G401 (cell line): Measurements from ENCODE around the gene ELOVL1. TPM values are rescaled to one million over a fixed set of nuclear protein-coding genes. Genes with fewer than 3 reads are reported as not detected.

Source experiments
- DNase-seq: peaks from one replicate; pipeline ENCODE4 v3.0.0-alpha.2; 2015; ENCODE audit warnings: low spot score
- in situ Hi-C: cut with HindIII; loops from 2 replicates; pipeline ENCODE4 v1.10.0; 2016; ENCODE audit warnings: low sequenced_read_pairs, mixed read lengths
- total RNA-seq: library from RNA; depleted of rRNA; stranded (reverse); fragments of >200 nt; shearing (Covaris generic); gene quantifications from 2 replicates; pipeline ENCODE4 v1.2.3, GENCODE V29; 2014

The ELOVL1 gene
- total RNA-seq, 1 experiment from 2014 or later = 69.7 TPM

DNA sequence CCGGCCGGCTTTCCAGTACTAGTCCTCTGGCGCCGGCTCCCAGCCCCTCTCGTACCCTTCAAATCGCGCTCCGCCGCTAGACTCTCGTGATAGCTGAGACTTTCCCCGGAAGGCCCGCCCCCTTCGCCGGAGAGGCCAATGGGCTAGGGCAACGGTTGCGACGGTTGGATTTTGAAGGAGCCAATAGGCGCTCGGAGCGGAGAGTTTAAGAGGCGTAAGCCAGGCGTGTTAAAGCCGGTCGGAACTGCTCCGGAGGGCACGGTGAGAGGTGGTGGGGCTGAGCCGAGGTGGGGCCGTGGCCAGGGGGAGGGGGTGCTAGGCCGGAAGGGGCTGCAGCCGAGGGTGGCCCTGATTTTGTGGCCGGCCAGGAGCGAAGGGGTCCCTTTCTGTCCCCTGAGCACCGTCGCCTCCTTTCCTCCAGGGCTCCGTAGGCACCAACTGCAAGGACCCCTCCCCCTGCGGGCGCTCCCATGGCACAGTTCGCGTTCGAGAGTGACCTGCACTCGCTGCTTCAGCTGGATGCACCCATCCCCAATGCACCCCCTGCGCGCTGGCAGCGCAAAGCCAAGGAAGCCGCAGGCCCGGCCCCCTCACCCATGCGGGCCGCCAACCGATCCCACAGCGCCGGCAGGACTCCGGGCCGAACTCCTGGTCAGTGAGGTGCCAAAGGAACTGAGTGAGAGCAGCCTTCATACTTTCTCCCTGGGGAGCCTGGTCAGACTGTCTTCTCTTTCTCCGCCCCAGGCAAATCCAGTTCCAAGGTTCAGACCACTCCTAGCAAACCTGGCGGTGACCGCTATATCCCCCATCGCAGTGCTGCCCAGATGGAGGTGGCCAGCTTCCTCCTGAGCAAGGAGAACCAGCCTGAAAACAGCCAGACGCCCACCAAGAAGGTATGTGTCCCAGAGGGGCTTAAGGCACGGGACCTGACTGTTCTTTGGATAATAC is 8.8 kb downstream of the ELOVL1 start, which contains the start of gene CDC20:
Gene CDC20 (plus strand): TSS at position 236 of the 948 bp plus-strand sequence. CDS start 235 bp downstream, at position 471.
- peak; percentile 97 for DNase-seq
- in situ Hi-C loops = no loop called here

DNA sequence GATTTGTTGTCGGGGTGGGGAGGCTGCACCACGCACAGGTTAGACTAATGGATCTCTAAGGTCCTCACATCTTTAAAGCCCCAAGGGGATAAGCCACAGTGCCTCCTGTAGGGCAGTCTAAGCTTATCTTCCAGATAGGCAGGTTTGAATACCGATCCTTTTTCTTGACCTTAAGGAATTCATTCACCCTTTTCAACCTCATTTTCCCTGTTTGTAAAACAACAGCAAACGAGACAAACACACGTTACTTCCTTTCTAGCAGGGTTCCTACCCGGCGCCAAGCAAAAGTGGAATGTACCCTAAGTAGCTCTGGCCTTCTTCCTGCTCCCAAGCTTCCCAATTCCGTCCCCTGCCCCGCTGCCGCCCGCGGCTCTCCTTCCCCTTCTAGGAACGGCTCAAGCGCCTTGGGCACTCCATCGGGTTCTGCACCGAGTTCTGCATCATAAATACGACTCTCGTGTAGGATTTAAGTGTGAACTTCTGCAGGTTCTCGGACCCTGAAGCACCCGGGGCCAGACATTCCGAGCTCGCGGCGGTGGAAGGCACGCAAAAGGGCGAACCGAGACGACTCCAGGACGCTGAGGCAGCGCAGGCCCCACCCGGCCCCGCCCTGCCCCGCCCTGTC is 9.6 kb downstream of the ELOVL1 start:
- in situ Hi-C loops = no loop called here
- peak; percentile 41 for DNase-seq

DNA sequence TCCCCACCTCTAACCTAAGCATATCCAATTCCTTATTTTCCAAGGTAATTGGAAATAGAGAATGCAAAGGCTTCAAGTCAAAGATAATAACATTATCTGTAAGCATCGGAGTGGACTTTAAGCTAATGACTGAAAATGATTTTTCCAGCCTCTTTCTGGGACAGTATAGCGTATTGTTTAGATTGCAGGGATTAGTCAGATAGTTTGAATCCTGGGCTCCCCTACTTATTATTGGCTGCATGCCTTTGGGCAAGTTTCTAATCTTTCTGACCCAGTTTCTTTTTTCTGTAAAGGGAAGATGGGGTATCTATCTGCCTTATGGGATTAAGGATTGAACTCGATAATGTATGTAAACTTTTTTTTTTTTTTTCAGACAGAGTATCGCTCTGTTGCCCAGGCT is 10.6 kb downstream of the ELOVL1 start:
- in situ Hi-C loops = no loop called here
- no peak for DNase-seq

DNA sequence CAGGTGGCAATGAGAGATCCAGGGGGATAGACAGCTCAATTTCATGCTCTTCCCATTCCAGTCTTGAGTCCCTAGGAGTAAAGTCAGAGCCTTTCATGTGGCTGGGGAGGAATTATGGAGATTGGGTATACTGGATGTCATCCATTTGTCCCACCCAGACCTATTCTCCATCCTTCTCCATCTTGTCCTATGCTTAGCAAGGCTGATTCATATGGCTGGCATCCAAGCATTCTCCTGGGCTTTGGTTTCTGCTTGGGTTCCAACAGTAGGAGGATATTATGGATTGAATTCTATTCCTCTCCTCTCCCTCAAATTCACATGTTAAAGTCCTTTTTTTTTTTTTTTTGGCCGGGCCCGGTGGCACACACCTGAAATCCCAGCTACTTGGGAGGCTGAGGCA is 12.9 kb downstream of the ELOVL1 start:
- in situ Hi-C loops = no loop called here
- DNase-seq = no peak

DNA sequence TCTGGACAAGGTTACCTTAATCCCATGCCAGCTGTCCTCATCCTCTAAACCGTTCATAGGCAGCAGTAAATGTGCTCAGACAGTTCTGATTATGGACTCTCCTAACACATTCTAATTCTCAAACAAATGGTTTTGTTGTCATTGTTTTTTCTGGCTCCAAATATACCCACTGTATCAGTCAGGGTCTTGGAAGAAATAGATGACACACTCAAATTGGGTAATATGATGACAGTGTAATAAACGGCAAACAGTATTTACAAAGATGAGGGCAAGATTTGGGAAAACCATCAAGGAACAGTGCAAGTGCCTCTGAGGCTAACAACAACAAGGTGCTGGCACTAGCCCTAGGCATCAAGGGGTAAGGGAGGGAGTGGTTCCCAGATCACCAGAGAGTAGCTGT is 13.3 kb downstream of the ELOVL1 start:
- DNase-seq = no peak
- in situ Hi-C loops = no loop called here

DNA sequence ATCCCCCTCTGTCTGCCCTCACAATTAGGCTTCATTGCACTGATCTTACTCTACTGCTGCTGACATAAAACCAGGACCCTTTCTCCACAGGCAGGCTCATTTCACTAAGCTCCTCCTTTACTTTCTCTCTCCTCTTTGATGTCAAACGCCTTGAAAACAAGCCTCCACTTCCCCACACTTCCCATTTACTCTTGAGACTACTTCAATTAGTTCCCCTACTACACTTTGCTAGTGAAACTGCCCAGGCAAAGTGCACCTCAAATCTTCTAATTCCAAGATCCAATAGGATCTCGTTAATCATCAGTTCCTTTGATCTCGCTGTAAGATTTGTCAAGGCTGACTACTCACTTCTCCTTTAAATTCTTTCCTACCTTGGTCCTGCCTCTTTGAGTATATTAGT is 14.9 kb downstream of the ELOVL1 start:
- in situ Hi-C loops = no loop called here
- DNase-seq = no peak

DNA sequence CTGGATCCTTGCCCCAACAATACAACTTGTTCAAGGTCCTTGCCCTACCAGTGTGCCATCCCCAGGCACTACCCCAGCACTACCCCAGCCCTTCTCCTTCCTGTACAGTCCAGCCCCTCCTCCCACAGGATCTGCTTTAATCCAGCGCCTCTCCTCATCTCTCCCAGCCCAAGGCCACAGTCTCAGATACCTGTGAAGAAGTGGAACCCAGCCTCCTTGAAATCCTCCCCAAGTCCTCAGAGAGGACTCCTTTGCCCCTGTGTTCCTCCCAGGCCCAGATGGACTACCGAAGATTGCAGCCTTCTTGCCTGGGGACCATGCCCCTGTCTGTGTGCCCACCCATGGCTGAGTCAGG is 15.5 kb downstream of the ELOVL1 start:
- no peak for DNase-seq
- in situ Hi-C loops = no loop called here

DNA sequence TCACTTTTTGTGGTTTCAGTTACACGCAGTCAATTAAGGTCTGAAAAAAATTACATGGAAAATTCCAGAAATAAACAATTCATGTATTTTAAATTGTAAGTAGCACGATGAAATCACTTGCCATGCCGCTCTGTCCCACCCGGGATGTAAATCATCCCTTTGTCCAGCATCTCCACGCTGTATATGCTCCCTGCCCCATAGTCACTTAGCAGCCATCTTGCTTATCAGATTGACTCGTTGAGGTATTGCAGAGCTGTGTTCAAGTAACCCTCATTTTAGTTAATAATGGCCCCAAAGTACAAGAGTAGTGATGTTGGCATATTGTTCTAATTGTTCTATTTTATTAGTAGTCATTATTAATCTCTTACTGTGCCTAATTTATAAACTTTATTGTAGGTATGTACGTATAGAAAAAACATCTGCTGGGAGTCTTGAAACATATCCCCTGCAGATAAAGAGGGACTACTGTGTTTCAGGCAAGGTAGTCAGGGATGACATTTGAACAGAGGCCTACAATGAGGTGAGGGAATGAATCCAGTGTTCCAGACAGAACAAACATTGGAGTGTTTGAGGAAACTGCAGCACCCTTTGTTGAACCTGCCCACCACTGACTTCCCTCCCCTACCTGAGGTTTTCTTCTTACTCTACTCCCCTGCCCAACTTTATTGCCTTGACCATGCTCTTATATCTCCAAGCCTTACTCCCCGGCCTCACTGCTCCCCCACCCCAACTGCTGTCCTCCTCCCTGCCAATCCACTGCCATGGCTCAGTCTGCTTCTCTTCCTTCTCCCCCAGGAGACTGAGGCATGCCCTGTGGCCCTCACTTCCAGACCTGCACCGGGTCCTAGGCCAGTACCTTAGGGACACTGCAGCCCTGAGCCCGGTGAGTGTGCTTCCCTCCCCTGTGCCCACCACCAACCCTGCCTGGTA is 16.1 kb downstream of the ELOVL1 start:
- in situ Hi-C loops = no loop called here
- DNase-seq = no peak

DNA sequence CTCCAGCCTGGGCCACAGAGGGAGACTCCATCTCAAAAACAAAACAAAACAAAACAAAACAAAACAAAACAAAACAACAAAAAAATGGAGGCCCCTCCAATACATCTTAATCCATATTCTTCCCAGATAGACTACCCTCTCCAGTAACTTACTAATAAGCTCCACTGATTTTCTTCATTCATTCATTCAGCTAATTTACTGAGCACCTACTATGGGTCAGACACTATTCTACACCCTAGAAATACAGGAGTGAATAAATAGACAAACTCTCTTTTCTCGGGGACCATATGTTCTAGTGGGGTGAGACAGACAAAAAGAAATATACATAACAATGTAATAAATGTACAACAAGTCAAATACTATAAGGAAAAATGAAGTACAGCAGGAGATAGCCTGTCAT is 16.8 kb downstream of the ELOVL1 start:
- DNase-seq = no peak
- in situ Hi-C loops = no loop called here

DNA sequence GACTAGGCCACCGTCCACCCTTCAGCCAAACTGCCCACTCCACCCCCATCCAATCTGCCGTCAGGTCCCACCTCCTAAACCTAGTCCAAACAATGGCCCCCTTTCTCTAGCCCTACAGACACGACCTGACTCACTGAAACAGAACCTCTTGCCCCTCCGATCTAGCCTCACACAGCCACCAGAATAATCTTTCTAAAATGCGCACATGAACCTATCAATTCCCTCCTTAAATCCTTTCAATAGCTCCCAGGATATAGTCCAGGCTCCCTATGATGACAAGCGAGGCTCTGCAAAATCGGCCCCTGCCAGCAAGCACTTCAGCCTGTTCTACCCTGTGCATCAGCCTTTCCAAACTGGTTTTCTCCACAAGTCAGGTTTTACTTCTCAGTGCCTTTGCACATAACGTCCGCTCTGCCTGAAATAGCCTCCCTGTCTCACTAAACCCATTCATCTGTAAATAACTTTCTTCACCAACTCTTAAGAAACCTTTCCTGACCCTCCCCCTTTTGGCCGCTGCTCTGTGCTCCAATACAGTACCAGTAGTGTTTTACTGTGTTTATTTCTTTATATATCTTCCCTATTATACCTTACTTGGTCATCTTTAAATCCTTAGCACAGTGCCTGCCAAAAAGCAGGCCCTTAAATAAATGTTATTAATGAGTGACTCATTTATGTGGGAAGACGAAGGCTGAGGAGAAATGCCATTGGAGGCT is 18.1 kb downstream of the ELOVL1 start:
- in situ Hi-C loops = no loop called here
- DNase-seq = peak; percentile 47

DNA sequence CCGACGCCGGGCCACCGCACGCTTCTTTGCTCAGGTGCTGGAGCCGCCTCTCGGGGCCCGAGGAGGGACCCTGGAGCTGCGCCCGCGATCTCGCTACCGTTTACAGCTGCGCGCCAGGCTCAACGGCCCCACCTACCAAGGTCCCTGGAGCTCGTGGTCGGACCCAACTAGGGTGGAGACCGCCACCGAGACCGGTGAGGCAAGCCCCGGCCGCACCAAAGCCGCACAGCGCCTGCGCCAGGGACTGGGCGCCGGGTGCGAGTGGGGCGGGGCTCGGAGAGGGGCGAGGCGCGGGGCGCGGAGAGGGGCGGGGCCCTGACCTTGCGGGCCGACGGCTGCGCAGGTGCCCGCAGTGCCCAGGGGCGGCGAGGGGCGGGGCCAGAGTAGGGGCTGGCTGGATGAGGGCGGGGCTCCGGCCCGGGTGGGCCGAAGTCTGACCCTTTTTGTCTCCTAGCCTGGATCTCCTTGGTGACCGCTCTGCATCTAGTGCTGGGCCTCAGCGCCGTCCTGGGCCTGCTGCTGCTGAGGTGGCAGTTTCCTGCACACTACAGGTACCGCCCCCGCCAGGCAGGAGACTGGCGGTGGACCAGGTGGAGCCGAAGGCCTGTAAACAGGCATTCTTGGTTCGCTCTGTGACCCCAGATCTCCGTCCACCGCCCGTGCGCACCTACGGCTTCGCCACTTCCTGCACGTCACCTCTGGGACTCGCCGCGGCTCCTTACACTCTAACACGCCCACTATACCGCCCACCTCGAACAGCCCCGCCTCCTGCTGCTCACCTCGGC is 18.8 kb downstream of the ELOVL1 start:
- in situ Hi-C loops = no loop called here
- peak; percentile 86 for DNase-seq

DNA sequence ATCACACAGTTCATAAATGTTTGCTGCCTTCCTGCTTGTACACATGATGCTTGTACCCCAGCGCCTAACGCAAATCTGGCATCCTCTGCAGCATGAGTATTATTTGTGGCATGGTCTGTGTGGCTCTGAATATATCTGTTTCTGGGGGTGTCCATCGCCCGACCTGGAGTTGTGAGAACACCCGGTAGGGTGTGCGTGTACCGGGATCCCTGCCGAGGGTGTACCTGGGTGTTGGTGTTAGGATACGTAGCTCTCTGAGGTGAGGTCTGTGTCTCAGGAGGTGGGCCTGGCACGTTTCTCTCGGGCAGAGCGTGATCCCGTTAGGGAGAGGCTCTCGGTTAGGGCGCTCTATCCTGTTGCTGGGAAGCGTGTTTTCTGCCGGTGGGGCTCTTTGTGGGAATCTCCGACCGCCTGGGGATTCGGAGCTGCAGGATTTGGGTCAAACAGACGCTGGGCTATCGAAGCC is 19.4 kb downstream of the ELOVL1 start:
- peak; percentile 53 for DNase-seq
- in situ Hi-C loops = no loop called here

DNA sequence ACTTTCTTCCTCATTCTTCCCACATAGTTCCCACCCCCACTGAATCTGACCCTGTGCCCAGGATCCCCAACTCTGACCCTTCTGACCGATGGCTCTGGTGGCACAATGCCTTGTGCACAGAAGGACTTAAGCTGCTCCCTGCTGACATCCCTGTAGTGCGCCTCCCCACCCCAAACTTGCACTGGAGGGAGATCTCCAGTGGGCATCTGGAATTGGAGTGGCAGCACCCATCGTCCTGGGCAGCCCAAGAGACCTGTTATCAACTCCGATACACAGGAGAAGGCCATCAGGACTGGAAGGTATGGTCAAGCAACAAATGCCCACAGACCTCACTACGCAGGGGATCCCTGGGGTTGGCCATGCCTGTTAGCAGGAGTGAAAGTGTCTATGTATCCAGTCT is 21.2 kb downstream of the ELOVL1 start:
- no peak for DNase-seq
- in situ Hi-C loops = no loop called here

DNA sequence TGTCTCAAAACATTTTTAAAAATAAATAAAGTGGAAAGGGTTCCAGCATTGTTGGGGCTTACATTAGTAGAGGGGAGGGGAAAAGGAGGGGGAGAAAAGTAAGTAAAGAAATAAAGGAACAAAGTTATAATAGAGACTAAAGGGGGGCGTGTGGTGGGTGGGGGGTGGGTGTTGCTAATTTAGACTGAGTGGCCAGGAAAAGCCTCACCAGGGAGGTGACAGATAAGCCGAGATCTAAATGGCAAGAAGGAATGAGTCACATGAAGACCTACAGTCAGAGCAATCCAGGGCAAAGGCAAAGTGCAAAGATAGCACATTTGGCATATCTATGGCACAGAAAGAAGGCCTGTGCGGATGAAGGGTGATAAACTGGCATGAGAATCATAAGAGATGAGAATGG is 22.7 kb downstream of the ELOVL1 start:
- in situ Hi-C loops = no loop called here
- no peak for DNase-seq

DNA sequence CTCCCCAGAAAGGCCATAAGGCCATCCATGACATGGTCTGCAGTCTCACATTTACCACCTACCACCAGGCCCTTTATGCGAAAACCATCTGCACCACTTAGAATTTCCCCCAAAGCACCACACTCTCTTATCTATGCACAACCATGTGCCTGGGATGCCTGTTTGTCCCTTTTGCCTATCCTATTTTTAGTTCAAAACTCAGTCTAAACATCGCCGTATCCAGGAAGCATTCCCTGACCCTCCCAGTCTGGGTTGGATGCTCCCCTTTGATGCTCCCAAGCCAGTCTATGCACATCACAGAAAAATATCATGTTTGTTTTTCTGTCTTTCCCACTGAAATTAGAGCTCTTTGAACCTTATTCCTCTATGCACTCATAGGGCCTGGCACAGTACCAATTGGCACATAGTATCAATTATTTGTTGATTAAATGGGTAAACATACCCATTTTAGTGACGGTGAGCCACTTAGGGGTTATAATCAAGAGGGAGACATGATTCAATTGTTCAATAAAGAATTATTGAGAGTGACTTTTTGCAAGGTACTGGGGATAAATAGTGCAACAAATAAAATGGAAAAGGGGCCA is 23.5 kb downstream of the ELOVL1 start:
- no peak for DNase-seq
- in situ Hi-C loops = no loop called here

DNA sequence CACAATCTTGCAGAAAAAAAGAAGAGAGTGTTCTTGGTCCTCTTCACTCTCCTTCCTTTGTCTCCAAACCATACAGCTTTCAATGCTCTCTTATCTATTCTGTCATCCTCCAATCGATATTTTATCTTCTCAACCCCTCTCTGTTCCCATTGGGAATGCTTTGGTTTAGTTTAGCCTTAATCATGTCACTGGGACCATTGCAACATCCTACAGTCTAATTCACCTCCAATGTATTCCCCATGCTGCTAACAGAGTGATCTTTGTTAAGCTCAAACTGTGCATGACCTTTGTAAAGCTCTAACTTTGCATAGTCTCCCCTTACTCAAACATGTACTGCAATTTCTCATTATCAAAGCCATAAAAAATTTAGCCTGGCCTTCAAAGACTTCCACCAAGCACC is 27.3 kb downstream of the ELOVL1 start:
- in situ Hi-C loops = no loop called here
- no peak for DNase-seq

DNA sequence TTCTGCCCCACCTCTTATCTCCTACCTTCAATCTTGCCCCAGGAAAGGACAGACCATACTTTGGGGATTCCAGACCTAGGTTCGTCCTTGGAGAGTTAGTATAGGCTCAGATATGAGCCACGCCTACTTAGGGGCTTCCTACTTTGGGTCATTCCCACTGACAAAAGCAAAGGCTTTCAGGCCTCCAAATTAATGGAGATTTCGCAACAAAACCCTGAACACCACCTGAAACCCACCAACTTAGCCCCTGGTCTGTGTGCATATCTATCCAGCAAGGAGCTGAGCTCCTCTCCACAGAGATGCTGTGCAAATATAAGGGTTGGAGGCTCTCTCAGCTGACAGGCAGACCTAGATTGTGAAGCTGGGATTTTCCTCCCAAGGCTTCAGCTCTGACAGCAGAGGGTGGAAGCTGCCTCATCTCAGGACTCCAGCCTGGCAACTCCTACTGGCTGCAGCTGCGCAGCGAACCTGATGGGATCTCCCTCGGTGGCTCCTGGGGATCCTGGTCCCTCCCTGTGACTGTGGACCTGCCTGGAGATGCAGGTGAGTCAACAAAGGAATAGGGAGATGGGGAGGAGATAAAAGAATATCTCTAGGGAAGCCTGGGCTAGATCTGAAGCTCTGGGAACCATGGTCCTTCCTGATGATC is 28.1 kb downstream of the ELOVL1 start:
- DNase-seq = no peak
- in situ Hi-C loops = no loop called here
